Esophagus muscularis mucosa (tissue), 4 donors: ENCODE data around the gene SH3RF3. TPM values are rescaled to one million over a fixed set of nuclear protein-coding genes. Genes with fewer than 3 reads are reported as not detected.

Experiments
- DNase-seq: peaks from one replicate; pipeline ENCODE4 v3.0.0-alpha.2; 2017; ENCODE audit errors: extremely low spot score
- H3K27ac ChIP-seq, 4 donors: fragments of 200-600 bp; sonication (generic); replicated peaks in 1 of 4; 1 replicate in 3 of 4; 2 replicates in 1 of 4; pipeline ENCODE4 v1.5.1; 2016 to 2019; ENCODE audit warnings: mild to moderate bottlenecking in 1 of 4
- H3K27me3 ChIP-seq, 4 donors: fragments of 200-600 bp; sonication (generic); one replicate each; pipeline versions ENCODE4 v1.5.1 to v1.6.0; 2016 to 2019
- H3K36me3 ChIP-seq, 4 donors: fragments of 200-600 bp; sonication (generic); one replicate each; pipeline ENCODE4 v1.5.1; 2016 to 2019
- H3K4me1 ChIP-seq, 4 donors: fragments of 200-600 bp; sonication (generic); one replicate each; pipeline ENCODE4 v1.5.1; 2016 to 2019
- H3K4me3 ChIP-seq, 4 donors: fragments of 200-600 bp; sonication (generic); 1 replicate in 2 of 4; 2 replicates in 2 of 4; pipeline ENCODE4 v1.5.1; 2016 to 2019; ENCODE audit warnings: mild to moderate bottlenecking in 4 of 4, moderate library complexity in 1 of 4
- H3K9me3 ChIP-seq, 4 donors: fragments of 200-600 bp; sonication (generic); 1 replicate in 3 of 4; 2 replicates in 1 of 4; pipeline ENCODE4 v1.5.1; 2016 to 2019
- EP300 ChIP-seq: sonication (generic); formaldehyde crosslinking; IDR thresholded peaks from one replicate; pipeline ENCODE4 v1.6.1; 2017; ENCODE audit warnings: antibody characterized with exemption
- POLR2A ChIP-seq: fragments of 450-650 bp; IDR thresholded peaks from one replicate; pipeline ENCODE4 v1.6.1; 2017; ENCODE audit warnings: antibody characterized with exemption, moderate library complexity, mild to moderate bottlenecking, low read depth
- POLR2AphosphoS5 ChIP-seq, 2 donors: sonication (generic); formaldehyde crosslinking; IDR thresholded peaks; one replicate each; pipeline ENCODE4 v1.6.1; 2017; ENCODE audit warnings: antibody characterized with exemption in 2 of 2
- WGBS: methylation state at CpG from one replicate; pipeline ENCODE4 v1.1.5; 2018; 5-methylcytosine and 5-hydroxymethylcytosine counted together
- intact Hi-C: fragments of 100-400 bp; cut with DNase I; formaldehyde crosslinking; loops from one replicate; pipeline ENCODE4 v1.15.1; 2023
- total RNA-seq, 4 donors: library from RNA; depleted of rRNA; stranded (reverse); fragments of >200 nt; gene quantifications; one replicate each; pipeline versions ENCODE4 v1.1.0 to v1.2.1, GENCODE V29; 2016
- TF ChIP-seq, protein P1 (sequence below), 3 experiments: fragments of 200-600 bp in 2 of 3; fragments of 450-650 bp in 1 of 3; sonication (generic) in 2 of 3; IDR thresholded peaks; one replicate each; pipeline ENCODE4 v1.5.1; 2017 to 2019; ENCODE audit warnings: antibody characterized with exemption in 3 of 3, mild to moderate bottlenecking in 2 of 3, moderate library complexity in 1 of 3

The SH3RF3 gene
- total RNA-seq, 4 donors from 2014 or later: 6.3 to 17.5 (median 11.3) TPM

DNA sequence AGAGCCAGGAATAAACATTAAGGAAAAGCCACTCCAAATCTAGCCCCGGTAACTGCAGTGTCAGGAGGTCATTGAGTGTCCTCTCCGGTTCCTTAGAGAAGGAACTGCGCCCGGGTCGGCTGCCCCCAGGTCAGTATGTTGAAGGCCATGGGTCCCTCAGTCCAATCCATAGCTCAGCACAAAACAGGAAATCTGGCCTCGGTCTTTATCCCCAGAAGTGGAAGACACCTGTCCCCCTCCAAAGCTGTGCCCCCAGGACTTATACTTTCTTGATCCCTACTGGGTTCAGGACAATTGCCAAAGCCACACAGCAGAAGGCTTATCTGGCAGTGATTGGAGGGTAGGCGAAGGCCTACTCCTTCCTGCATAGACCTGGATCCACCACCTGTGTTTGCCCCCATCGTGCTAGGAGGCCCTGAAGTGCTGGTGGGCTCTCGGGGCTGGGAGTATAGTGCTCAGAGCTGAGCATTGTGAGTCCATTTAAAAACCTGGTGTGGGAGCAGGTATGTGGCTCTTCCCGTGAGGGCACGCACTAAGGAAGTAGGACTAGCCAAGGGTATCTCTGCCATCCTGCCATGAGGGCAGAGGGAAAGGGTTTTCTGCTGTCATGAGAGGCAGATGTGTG is 306.2 kb downstream of the SH3RF3 start:
- intact Hi-C loops: no loop called here
- H3K4me3 ChIP-seq: no peak overlapping the region
- H3K36me3 ChIP-seq: peaks cover 0 to 20% (median 4%) of the 10 kb centered on the region in 4 donors
- peaks cover 0 to 1% (median 0%) of the 10 kb centered on the region in 4 donors for H3K9me3 ChIP-seq
- H3K27ac ChIP-seq: peak overlapping the region; percentile 50 to 79 (median 60)
- 91% methylated on average over 9 of the region's 11 CpGs for WGBS
- no peak for TF ChIP-seq POLR2AphosphoS5 (IDR thresholded peaks at IDR 0.05)
- TF ChIP-seq EP300: no peak
- TF ChIP-seq, protein P1, sequence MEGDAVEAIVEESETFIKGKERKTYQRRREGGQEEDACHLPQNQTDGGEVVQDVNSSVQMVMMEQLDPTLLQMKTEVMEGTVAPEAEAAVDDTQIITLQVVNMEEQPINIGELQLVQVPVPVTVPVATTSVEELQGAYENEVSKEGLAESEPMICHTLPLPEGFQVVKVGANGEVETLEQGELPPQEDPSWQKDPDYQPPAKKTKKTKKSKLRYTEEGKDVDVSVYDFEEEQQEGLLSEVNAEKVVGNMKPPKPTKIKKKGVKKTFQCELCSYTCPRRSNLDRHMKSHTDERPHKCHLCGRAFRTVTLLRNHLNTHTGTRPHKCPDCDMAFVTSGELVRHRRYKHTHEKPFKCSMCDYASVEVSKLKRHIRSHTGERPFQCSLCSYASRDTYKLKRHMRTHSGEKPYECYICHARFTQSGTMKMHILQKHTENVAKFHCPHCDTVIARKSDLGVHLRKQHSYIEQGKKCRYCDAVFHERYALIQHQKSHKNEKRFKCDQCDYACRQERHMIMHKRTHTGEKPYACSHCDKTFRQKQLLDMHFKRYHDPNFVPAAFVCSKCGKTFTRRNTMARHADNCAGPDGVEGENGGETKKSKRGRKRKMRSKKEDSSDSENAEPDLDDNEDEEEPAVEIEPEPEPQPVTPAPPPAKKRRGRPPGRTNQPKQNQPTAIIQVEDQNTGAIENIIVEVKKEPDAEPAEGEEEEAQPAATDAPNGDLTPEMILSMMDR (IDR thresholded peaks at IDR 0.05): no peak
- TF ChIP-seq POLR2A: no peak
- DNase-seq: no peak
- H3K4me1 ChIP-seq: peaks cover 21 to 30% (median 23%) of the 10 kb centered on the region in 4 donors
- H3K27me3 ChIP-seq: no peaks in the 10 kb centered on the region

DNA sequence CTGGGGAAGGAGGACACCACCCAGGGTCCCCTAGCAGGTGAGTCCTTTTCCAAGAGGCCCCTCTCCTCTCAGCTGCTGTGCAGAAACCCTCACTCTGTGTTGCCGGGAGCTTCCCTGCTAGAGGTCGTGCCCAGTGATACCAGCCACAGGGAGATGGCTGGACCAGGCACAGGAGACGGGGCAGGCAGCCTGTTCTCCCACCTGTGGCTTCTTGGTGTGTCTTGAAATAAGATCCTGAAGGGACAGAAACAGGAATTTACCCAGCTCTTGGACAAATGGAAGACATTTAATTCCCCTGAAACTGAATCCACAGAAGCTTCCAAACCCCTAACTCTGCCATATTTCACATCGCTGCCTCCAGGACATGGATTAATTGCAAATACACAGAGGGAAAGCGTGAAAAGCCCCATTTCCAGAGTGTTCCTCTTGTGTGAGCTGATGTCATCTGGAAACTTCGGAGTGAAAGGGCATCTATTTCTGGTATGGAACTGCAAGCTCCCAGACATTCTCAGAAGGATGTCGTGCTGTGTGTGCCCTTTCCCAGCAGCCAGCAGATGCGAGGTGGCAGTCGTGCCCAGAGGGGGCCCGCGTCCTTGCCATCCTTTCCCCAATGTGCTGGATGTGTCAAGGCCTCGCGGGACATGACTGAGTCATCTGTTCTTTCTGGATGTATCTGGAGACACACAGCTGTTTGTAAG is 307.0 kb downstream of the SH3RF3 start:
- 72% methylated on average over 10 of the region's 13 CpGs for WGBS
- intact Hi-C loops: no loop called here
- no peak for DNase-seq
- Histone ChIP-seq H3K36me3 (peaks cover 0 to 20% (median 4%) of the 10 kb centered on the region in 4 donors), H3K9me3 (peaks cover 0 to 10% (median 0%) of the 10 kb centered on the region in 4 donors), H3K4me3 (no peak overlapping the region), H3K27ac (peak overlapping the region; percentile 60 to 79 (median 64)), H3K4me1 (peaks cover 21 to 29% (median 23%) of the 10 kb centered on the region in 4 donors), H3K27me3 (no peaks in the 10 kb centered on the region)
- TF ChIP-seq, protein P1 (IDR thresholded peaks at IDR 0.05): no peak
- TF ChIP-seq POLR2AphosphoS5 (IDR thresholded peaks at IDR 0.05): peak; percentile 59 to 68
- peak; percentile 80 for TF ChIP-seq EP300

DNA sequence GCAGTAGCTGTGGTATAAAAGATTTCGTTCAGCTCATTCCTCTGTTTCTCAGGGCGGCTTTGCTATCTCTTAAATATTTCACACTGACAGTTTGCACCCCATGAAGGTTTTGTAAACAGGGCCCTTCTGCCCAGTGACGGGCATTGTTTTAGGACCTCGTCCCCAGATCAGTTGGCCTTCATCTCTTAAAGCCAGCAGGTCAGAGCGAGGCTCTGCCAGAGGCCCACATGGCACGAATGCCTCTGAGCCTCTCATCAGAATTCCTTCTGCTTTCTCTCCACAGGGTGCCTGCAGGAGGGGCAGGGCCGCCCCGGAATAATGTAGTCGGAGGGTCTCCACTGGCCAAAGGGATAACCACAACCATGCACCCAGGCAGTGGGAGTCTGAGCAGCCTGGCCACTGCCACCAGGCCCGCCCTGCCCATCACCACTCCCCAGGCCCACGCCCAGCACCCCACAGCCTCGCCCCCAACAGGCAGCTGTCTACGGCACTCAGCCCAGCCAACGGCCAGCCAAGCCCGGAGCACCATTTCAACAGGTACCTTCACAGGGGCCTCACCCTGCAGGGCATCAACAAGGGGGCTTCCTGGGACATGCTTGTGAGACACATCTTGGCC is 307.7 kb downstream of the SH3RF3 start:
- peak overlapping the region; percentile 53 to 79 (median 64) for H3K27ac ChIP-seq
- no peaks in the 10 kb centered on the region for H3K27me3 ChIP-seq
- H3K9me3 ChIP-seq: peaks cover 0 to 12% (median 3%) of the 10 kb centered on the region in 4 donors
- DNase-seq: no peak
- peaks cover 0 to 20% (median 4%) of the 10 kb centered on the region in 4 donors for H3K36me3 ChIP-seq
- intact Hi-C loops: no loop called here
- peaks cover 21 to 29% (median 23%) of the 10 kb centered on the region in 4 donors for H3K4me1 ChIP-seq
- no peak for TF ChIP-seq EP300
- no peak for TF ChIP-seq POLR2A
- TF ChIP-seq, protein P1 (IDR thresholded peaks at IDR 0.05): no peak
- no peak for TF ChIP-seq POLR2AphosphoS5 (IDR thresholded peaks at IDR 0.05)
- 87% methylated on average over 9 of the region's 15 CpGs for WGBS
- H3K4me3 ChIP-seq: no peak overlapping the region

DNA sequence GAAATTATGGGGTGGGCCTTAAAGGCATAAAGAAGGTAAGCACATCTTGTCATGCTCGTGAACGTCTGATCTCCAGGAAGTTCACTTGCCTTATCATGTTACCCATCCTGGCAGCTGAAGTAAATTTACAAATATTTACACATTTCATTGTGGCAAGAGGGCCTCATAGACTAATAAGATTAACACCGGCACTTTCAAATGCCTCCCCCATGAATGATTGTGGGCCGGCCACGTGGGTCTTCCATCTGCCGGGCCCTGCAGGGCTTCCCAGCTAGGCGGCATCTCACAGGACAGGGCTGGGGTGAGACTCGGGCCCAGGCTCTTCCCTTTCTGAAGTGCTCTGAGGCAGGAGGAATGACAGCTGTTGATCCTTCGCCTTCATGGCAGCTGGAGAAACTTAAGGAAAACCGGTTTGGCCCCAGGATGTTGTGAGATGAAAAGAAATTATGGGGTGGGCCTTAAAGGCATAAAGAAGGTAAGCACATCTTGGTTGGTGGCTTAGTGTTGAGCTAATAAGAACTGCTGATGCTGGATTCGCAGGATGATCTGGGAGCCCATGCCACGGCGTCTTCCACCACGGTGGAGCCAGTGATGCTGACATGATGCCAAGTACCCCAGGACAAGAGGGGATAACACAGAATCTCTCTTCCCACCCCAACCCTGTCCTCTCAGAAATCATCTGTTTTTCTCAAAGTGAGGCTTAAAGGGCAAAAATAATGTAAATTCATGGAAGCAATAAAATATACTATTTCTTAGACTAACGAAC is 308.5 kb downstream of the SH3RF3 start:
- Histone ChIP-seq H3K4me1 (peaks cover 21 to 29% (median 23%) of the 10 kb centered on the region in 4 donors), H3K27ac (peak overlapping the region; percentile 53 to 79 (median 64)), H3K27me3 (no peaks in the 10 kb centered on the region), H3K9me3 (peaks cover 0 to 19% (median 7%) of the 10 kb centered on the region in 4 donors), H3K36me3 (peaks cover 0 to 20% (median 4%) of the 10 kb centered on the region in 4 donors), H3K4me3 (no peak overlapping the region)
- TF ChIP-seq EP300 (no peak), POLR2A (no peak), POLR2AphosphoS5 (IDR thresholded peaks at IDR 0.05) (no peak)
- TF ChIP-seq, protein P1 (IDR thresholded peaks at IDR 0.05): no peak
- 95% methylated on average over 15 of the region's 15 CpGs for WGBS
- intact Hi-C loops: no loop called here
- DNase-seq: no peak
